CD4-positive, alpha-beta memory T cell (primary cell): Measurements from ENCODE around the gene MAPKAP1. TPM values are rescaled to one million over a fixed set of nuclear protein-coding genes. Genes with fewer than 3 reads are reported as not detected.

Experiments used
- CTCF ChIA-PET: fragments of 350-600 bp; sonication (Branson Sonifier 250); formaldehyde crosslinking; loops from one replicate; lab custom pipeline; 2021; ENCODE audit warnings: inconsistent platforms; ENCODE audit not compliant: partially characterized antibody; lab: Charles Lee
- POLR2A ChIA-PET: fragments of 350-600 bp; sonication (Branson Sonifier 250); formaldehyde crosslinking; loops from one replicate; lab custom pipeline; 2021; ENCODE audit not compliant: partially characterized antibody; lab: Charles Lee
- DNase-seq, 5 donors: peaks; one replicate each; pipeline versions ENCODE4 v3.0.0 to v3.0.0-alpha.2; 2020 to 2022; ENCODE audit warnings: mixed read lengths in 1 of 5
- H3K27ac ChIP-seq: one replicate; pipeline ENCODE4 v1.7.0; 2013; ENCODE audit warnings: low read depth, low read length
- H3K27me3 ChIP-seq: 2 replicates; pipeline ENCODE4 v1.7.0; 2013; ENCODE audit warnings: mild to moderate bottlenecking, low read length, moderate library complexity; ENCODE audit not compliant: insufficient read depth
- H3K36me3 ChIP-seq: 2 replicates; pipeline ENCODE4 v1.7.0; 2013; ENCODE audit warnings: mild to moderate bottlenecking, low read length, moderate library complexity; ENCODE audit not compliant: insufficient read depth
- H3K4me1 ChIP-seq: 2 replicates; pipeline ENCODE4 v1.7.0; 2013; ENCODE audit warnings: mild to moderate bottlenecking, low read length, moderate library complexity; ENCODE audit not compliant: insufficient read depth
- H3K4me3 ChIP-seq, 2 donors: one replicate each; pipeline ENCODE4 v1.7.0; 2013; ENCODE audit warnings: low read length in 2 of 2, mild to moderate bottlenecking in 1 of 2
- H3K9me3 ChIP-seq, 2 donors: one replicate each; pipeline ENCODE4 v1.7.0; 2013; ENCODE audit warnings: low read length in 2 of 2, control low read depth in 1 of 2; ENCODE audit not compliant: control insufficient read depth in 1 of 2
- H3K27ac Mint-ChIP-seq, 7 donors: one replicate each; pipeline ENCODE4 v1.8.0; 2020 to 2021; ENCODE audit warnings: mixed read lengths in 7 of 7, mild to moderate bottlenecking in 6 of 7, inconsistent platforms in 3 of 7, moderate library complexity in 3 of 7
- H3K27me3 Mint-ChIP-seq, 2 donors: one replicate each; pipeline ENCODE4 v1.8.0; 2020 to 2021; ENCODE audit warnings: mixed read lengths in 2 of 2
- H3K36me3 Mint-ChIP-seq, 2 donors: one replicate each; pipeline ENCODE4 v1.8.0; 2020 to 2021; ENCODE audit warnings: mixed read lengths in 2 of 2, inconsistent platforms in 1 of 2, mild to moderate bottlenecking in 1 of 2
- H3K4me1 Mint-ChIP-seq, 4 donors: one replicate each; pipeline ENCODE4 v1.8.0; 2020 to 2021; ENCODE audit warnings: mixed read lengths in 4 of 4, mild to moderate bottlenecking in 1 of 4
- H3K4me3 Mint-ChIP-seq, 8 donors: one replicate each; pipeline ENCODE4 v1.8.0; 2020 to 2021; ENCODE audit warnings: mixed read lengths in 8 of 8, mild to moderate bottlenecking in 7 of 8, moderate library complexity in 6 of 8, inconsistent platforms in 3 of 8
- H3K9me3 Mint-ChIP-seq, 8 donors: one replicate each; pipeline ENCODE4 v1.8.0; 2020 to 2021; ENCODE audit warnings: mixed read lengths in 8 of 8, mild to moderate bottlenecking in 5 of 8, inconsistent platforms in 3 of 8, moderate library complexity in 1 of 8
- intact Hi-C: fragments of 100-400 bp; cut with micrococcal nuclease; formaldehyde crosslinking; loops from one replicate; pipeline ENCODE4 v1.15.1; 2023
- polyA plus RNA-seq, 2 donors: library from polyadenylated mRNA; unstranded; fragments of 300-500 nt; fragmentation: Illumina TruSeq; gene quantifications; one replicate each; pipeline ENCODE4 v1.2.3, GENCODE V29; 2021
- total RNA-seq, 2 experiments: library from RNA; stranded (reverse); gene quantifications; one replicate each; pipeline ENCODE4 v1.2.3, GENCODE V29; 2021

The MAPKAP1 gene
- total and polyA plus RNA-seq, 4 experiments from 2014 or later, result 51.6 to 59.1 (median 55.8) TPM

DNA sequence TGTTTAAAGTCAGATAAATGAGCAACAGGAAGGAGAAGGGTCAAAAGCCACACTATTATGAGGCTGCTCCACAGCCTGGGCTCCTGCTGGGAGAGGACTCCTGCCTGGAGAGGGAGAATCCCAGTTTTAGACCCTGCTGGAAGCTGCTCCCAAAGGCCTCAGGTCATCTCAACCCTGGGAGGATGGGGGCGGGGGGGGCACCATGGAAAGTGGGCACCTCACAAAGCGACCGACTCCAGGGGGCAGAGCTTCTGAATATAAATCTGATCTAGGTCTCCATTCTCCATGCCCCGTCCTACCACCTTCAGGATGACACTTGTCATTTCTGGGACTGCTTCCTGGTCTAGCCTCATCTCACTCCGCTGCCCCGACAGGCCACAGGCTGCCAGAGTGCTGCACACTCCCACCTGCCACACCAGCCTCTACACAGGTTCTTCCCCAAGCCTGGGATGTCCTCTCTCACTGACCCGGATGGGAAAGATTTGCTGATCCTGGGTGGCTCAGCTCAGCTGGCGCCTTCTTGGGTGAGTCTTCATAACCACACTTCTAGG lies 262.0 kb downstream of the MAPKAP1 start:
- ChIA-PET CTCF (no interaction called here), POLR2A (no interaction called here)
- H3K27ac ChIP-seq, result no peak overlapping the region
- Mint-ChIP-seq H3K27ac (peak overlapping the region in 1 of 7 donors; percentile 29), H3K36me3 (peaks cover 38 to 54% of the 10 kb centered on the region in 2 donors), H3K4me3 (no peak overlapping the region), H3K9me3 (no peaks in the 10 kb centered on the region), H3K4me1 (peaks cover 0 to 1% (median 0%) of the 10 kb centered on the region in 4 donors), H3K27me3 (no peaks in the 10 kb centered on the region)
- no peaks in the 10 kb centered on the region for H3K9me3 ChIP-seq
- no peaks in the 10 kb centered on the region for H3K4me1 ChIP-seq
- DNase-seq, result no peak
- H3K4me3 ChIP-seq, result no peak overlapping the region
- peaks cover 12% of the 10 kb centered on the region for H3K36me3 ChIP-seq
- intact Hi-C loops, result no loop called here
- H3K27me3 ChIP-seq, result no peaks in the 10 kb centered on the region

DNA sequence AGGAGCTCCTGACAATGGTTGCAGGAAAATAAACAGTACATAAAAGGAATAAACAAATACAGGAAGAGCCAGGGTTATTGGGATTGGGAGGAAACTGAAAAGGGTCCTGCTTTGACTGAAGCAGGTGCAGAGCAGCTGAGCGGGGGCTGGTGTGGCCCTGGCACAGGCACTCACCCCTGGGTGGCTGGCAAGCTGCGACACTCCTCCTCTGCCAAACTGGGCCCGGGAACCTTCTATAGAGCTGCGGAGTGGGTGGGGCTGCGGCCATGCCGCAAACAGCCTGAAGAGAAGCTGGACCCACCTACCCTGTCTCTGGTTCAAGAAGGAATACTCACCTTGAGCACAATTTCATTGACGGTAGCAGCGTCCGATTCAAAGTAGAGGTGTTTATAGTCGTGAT lies 262.8 kb downstream of the MAPKAP1 start:
- Mint-ChIP-seq H3K27ac (peak overlapping the region in 1 of 7 donors; percentile 84), H3K4me3 (no peak overlapping the region), H3K4me1 (peaks cover 0 to 4% (median under 1%) of the 10 kb centered on the region in 4 donors), H3K36me3 (peaks cover 43 to 60% of the 10 kb centered on the region in 2 donors), H3K27me3 (no peaks in the 10 kb centered on the region), H3K9me3 (no peaks in the 10 kb centered on the region)
- DNase-seq, result no peak
- Histone ChIP-seq H3K9me3 (no peaks in the 10 kb centered on the region), H3K4me3 (no peak overlapping the region), H3K36me3 (peaks cover 18% of the 10 kb centered on the region), H3K4me1 (no peaks in the 10 kb centered on the region), H3K27me3 (no peaks in the 10 kb centered on the region), H3K27ac (no peak overlapping the region)
- intact Hi-C loops, result no loop called here
- CTCF ChIA-PET, result no interaction called here
- POLR2A ChIA-PET, result no interaction called here

DNA sequence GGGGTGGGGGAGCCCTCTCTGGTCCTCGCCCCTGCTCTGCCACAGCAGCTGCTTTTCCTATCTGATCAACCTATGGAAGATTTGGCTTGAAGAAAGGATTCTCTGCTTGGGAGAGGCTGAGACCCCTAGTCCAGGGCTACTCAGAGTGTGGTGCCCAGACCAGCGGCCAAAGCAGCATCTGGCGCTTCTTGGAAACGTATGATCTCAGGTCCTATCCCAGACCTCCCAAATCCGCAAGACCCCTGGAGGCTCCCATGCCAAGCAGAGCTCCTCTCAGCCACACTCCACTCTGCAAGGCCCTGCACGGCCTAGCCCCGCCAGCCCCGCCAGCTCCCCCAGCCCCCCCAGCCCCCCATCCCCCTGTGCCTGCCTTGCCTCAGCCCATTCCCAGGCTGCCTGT lies 263.6 kb downstream of the MAPKAP1 start:
- Mint-ChIP-seq H3K9me3 (no peaks in the 10 kb centered on the region), H3K4me3 (no peak overlapping the region), H3K27me3 (no peaks in the 10 kb centered on the region), H3K36me3 (peaks cover 43 to 60% of the 10 kb centered on the region in 2 donors), H3K27ac (peak overlapping the region in 1 of 7 donors; percentile 38), H3K4me1 (peaks cover 0 to 4% (median under 1%) of the 10 kb centered on the region in 4 donors)
- POLR2A ChIA-PET, result no interaction called here
- Histone ChIP-seq H3K9me3 (no peaks in the 10 kb centered on the region), H3K27me3 (no peaks in the 10 kb centered on the region), H3K27ac (no peak overlapping the region), H3K36me3 (peaks cover 18% of the 10 kb centered on the region), H3K4me1 (no peaks in the 10 kb centered on the region), H3K4me3 (no peak overlapping the region)
- DNase-seq, result no peak
- intact Hi-C loops, result no loop called here
- CTCF ChIA-PET, result no interaction called here

DNA sequence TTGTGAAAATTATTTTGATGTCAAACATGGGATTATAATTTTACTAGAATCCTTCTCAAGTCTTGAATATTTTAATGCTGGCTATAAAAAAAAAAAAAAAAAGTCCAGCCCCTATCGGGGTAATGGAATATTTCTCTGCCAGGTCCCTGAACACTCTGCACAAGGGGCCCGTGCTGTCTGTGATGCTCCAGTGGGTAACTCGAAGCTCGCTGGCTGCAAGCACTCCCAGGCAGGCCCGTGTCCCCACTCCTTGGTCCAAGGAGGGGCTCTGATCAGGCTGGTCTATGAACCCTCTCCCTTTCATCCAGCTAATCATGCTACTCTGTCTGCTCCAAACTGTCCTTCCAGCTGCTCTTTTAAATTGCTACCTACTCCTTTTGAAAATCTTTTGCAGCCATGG lies 264.6 kb downstream of the MAPKAP1 start:
- Histone ChIP-seq H3K27ac (no peak overlapping the region), H3K36me3 (peaks cover 18% of the 10 kb centered on the region), H3K9me3 (no peaks in the 10 kb centered on the region), H3K27me3 (no peaks in the 10 kb centered on the region), H3K4me3 (no peak overlapping the region), H3K4me1 (no peaks in the 10 kb centered on the region)
- Mint-ChIP-seq H3K27ac (no peak overlapping the region), H3K9me3 (no peaks in the 10 kb centered on the region), H3K27me3 (no peaks in the 10 kb centered on the region), H3K36me3 (peaks cover 48 to 58% of the 10 kb centered on the region in 2 donors), H3K4me3 (no peak overlapping the region), H3K4me1 (peaks cover 0 to 4% (median under 1%) of the 10 kb centered on the region in 4 donors)
- intact Hi-C loops, result no loop called here
- ChIA-PET POLR2A (no interaction called here), CTCF (interaction anchor here (0.7 kb wide), 1 partner anchor 120 kb away, joined by 4 read pairs; no protein-coding TSS in a partner anchor)
- DNase-seq, result no peak

DNA sequence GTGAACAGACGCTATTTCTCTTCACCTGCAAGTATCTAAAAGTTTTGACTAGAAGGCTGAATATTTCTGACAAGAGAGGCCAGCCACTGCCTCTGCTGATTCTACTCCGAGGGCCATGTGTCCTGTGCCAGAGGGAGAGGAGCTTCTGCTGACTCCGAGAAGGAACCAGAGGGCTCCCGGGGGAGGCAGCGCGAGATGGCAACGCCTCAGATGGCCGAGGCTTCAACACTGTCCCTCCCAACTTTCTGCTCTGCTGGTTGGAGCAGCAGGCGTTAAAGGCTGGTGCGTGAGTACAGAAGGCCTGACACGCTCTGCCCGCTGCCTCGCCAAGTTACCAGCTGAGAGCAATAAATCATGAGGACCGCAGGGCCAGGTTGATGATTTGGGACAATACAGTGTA lies 266.6 kb downstream of the MAPKAP1 start:
- DNase-seq, result no peak
- Mint-ChIP-seq H3K4me1 (peaks cover 0 to 4% (median under 1%) of the 10 kb centered on the region in 4 donors), H3K4me3 (no peak overlapping the region), H3K27ac (no peak overlapping the region), H3K27me3 (no peaks in the 10 kb centered on the region), H3K9me3 (no peaks in the 10 kb centered on the region), H3K36me3 (peaks cover 48 to 51% of the 10 kb centered on the region in 2 donors)
- no peak overlapping the region for H3K27ac ChIP-seq
- intact Hi-C loops, result no loop called here
- ChIA-PET POLR2A (no interaction called here), CTCF (no interaction called here)
- no peaks in the 10 kb centered on the region for H3K4me1 ChIP-seq
- H3K4me3 ChIP-seq, result no peak overlapping the region
- no peaks in the 10 kb centered on the region for H3K27me3 ChIP-seq
- peaks cover 18% of the 10 kb centered on the region for H3K36me3 ChIP-seq
- H3K9me3 ChIP-seq, result no peaks in the 10 kb centered on the region

DNA sequence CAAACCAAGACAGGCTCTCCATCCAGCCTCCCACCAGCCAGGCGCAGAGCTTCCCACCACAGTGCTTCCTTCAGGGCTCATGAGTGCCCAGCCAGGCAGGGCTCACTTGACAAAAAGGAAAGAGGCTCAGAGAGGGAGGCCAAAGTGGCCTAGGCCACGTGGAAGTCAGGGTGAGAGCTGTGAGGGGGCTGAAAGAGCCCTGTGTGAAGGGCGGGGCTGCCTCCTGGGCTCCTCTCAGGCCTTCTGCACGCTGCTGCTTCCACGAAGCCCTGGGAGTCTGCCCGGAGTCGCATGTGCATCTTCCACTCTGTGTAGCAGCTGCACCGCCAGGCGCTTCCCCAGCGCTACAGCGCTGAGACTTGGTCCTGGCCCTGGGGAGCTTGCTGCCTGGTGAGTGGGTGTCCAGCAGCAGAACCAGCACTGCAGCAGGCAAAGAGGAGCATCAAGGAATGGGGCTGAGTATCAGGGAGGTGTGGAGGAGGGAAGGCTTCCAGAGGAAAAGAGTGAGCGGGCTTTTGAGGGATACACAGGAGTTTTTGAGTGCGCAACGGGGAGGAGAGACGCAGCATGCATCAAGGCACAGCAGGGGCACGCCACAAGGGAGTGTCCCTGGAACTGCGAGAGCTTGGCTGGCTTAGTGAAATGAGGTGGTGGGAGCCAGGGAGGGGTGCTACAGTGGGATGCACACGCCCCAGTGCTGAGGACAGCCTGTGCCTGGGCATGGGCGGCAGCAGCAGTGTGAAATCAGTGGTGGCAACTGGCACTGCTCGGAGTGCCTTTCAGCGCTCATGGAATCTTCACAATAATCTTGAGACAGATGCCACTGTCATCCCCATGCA lies 267.4 kb downstream of the MAPKAP1 start:
- CTCF ChIA-PET, result no interaction called here
- Mint-ChIP-seq H3K27me3 (no peaks in the 10 kb centered on the region), H3K4me1 (peaks cover 0 to 4% (median under 1%) of the 10 kb centered on the region in 4 donors), H3K9me3 (no peaks in the 10 kb centered on the region), H3K4me3 (no peak overlapping the region), H3K27ac (peak overlapping the region in 1 of 7 donors; percentile 32), H3K36me3 (peaks cover 46 to 48% of the 10 kb centered on the region in 2 donors)
- Histone ChIP-seq H3K36me3 (peaks cover 18% of the 10 kb centered on the region), H3K27me3 (no peaks in the 10 kb centered on the region), H3K4me3 (no peak overlapping the region), H3K9me3 (no peaks in the 10 kb centered on the region), H3K27ac (no peak overlapping the region), H3K4me1 (no peaks in the 10 kb centered on the region)
- POLR2A ChIA-PET, result no interaction called here
- DNase-seq, result no peak
- intact Hi-C loops, result no loop called here

DNA sequence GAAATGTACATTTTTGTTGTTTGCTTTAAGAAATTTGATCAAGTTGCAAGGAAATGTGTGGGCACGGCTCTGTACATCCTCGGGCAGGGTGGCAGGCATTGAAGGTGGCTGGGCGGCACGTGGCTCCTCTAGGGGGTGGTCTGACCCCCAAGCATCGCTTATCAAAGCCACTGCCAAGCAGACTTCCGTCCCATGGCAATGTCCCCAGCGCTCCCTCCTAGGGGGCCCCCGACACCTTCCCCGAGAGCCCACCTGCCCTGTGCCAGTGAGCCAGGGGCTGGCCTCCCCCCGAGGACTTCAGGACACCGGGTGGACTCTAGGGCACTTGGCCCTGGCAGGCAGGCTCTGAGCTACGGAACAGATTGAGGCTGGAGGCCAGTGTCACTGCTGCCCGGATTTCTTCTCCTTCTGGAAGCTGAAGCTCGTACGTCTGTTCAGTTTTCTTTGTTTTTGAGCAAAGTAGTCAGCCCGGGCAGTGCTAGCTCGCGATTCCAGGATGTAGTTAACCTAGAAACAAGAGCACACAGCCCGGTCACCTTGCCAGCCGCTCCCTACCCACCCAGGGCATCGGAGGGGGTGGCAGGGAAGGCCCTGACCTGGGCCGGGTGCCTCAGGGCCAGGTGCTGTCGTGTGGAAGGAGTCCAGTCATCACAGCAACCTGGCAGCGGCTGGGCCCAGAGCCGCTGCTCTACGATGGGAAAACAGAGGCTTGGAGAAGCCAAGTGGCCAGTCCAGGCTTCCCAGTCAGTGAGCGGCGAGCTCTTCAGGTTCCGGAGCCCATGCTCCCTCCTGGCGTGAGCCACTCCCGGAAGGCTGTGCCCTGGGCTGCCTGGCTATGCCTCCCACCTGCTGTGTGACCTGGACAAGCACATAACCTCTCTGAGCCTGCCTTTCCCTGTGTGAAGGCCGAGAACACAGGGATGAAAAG lies 268.2 kb downstream of the MAPKAP1 start:
- peaks cover 0 to 4% (median under 1%) of the 10 kb centered on the region in 4 donors for H3K4me1 Mint-ChIP-seq
- ChIA-PET CTCF (no interaction called here), POLR2A (no interaction called here)
- no peaks in the 10 kb centered on the region for H3K4me1 ChIP-seq
- no peaks in the 10 kb centered on the region for H3K9me3 Mint-ChIP-seq
- H3K9me3 ChIP-seq, result no peaks in the 10 kb centered on the region
- H3K27me3 ChIP-seq, result no peaks in the 10 kb centered on the region
- no peak overlapping the region for H3K4me3 Mint-ChIP-seq
- H3K36me3 Mint-ChIP-seq, result peaks cover 37 to 41% of the 10 kb centered on the region in 2 donors
- no peak overlapping the region for H3K27ac ChIP-seq
- H3K27ac Mint-ChIP-seq, result no peak overlapping the region
- peaks cover 11% of the 10 kb centered on the region for H3K36me3 ChIP-seq
- intact Hi-C loops, result no loop called here
- H3K4me3 ChIP-seq, result no peak overlapping the region
- no peaks in the 10 kb centered on the region for H3K27me3 Mint-ChIP-seq
- no peak for DNase-seq
